COLO668 (cell line): ENCODE results near the gene TMEM203.

Source experiments
- DNase-seq: peaks from one replicate; lab custom pipeline; 2025; ENCODE audit not compliant: unreplicated experiment; lab: John Stamatoyannopoulos, UW

TMEM203 gene

DNA sequence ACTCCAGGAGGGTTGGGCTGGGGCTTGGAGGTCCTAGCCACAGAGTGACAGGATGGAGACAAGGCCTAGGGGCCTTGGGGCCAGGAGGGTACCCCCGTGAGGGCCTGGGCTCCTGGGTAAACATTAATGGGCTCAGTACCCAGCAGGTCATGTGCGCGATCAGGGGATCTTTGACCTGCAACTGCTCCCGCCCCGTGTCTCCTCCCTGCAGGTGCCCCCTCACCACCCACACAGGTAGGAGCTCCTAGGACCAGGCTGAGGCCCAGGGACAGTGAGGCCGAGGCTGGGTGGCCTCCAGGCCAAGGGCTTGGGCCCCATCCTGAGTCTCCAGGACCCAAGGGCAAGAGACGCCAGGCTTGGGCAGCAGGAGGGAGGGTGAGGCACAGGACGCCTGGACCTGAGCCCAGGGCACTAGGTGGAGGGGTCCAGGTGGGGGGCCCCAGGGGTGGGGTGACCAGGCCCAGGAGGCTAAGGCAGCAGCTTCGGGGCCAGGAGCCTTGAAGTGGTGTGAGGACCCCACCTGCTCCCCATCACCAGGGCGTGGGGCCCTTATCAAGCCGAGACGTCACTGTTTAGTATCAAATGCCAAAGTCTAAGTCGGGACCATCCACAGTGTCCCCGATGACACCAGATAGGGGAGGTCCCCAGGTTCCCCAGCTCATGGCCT is 25.4 kb upstream of the TMEM203 start, which contains the start of gene SLC34A3:
Gene SLC34A3, plus strand, starts transcription at position 197 of the 667 bp plus-strand sequence. CDS start 802 bp downstream, outside the sequence.
- DNase-seq, result no peak

DNA sequence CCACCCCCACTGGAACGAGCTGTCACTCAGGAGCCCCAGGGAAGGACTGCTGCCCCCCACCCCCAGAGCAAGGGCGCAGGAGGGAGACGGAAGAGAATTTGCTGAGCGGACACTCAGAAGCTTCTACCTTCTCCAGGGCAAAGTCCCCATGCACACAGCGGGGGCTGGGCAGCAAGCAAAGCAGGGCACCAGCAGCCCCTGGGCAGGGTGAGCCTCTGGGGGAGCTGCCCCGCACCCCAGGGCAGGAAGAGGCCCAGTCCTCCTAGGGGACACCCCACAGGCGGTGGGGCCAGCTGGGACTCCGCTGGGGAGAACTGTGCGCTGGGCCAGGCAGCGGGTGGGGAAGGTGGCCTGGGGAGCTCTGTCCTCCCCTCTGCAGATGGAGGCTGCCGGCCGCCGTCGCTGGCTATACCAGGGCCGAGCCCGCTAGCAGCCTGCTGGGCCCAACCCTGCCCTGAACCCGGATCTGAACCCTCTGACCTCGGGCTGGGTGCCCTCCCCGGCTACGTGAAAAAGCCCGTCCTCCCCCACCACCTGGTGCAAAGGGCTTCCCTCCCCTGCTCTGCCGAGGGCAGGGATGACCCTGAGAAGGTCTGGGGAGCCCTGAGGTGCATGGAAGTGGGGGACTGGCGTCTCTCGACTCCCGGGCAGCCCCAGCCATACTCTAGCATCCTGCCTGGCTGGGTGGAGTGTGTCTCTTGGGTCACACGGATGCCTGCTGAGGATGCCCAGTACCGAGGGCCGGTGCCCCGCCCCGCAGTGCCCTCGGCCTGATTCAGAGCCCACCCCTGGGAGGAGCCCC is 24.7 kb upstream of the TMEM203 start:
- no peak for DNase-seq

DNA sequence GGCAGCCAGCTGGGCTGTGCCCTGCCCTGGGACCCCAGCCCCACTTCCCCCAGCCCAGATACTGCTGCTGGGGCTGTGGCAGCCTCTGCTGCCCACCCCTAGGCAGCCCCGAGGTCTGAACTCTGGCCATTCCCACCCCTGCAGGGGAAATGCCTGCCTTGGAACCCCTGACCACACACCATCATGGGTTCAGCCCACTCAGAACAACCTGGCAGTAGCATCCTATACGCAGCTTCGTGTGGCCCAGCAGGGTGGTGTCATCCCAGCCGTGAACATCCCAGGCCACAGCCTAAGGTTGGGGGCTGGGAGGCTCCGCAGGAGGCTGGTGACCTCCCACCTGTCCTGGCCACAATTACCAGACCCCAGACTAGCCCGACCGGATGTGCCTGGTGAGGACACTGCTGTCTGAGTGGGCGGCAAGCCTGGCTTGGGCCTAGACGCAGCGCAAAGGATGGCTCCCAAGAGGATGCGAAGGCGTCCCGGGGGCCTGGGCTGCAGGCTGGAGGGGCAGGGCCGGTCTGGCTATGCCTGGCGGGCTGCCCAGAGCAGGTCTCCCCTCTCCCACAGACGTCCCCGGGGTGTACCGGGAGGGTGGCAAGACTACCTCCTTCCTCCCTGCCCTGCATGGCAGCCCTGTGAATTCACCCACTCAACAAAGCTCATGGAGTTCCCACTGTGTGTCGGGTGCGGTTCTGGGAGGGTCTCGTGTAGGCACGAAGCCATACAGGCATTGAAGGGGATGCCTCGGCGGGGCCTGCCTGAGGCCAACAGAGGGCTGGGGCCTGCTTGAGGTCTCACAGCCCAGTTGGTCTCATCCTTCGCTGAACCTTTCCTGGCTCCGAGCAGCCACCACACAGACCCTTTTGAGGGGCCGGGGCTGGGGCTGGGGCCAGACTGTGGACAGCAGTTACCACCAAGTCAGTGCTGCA is 23.8 kb upstream of the TMEM203 start:
- no peak for DNase-seq

DNA sequence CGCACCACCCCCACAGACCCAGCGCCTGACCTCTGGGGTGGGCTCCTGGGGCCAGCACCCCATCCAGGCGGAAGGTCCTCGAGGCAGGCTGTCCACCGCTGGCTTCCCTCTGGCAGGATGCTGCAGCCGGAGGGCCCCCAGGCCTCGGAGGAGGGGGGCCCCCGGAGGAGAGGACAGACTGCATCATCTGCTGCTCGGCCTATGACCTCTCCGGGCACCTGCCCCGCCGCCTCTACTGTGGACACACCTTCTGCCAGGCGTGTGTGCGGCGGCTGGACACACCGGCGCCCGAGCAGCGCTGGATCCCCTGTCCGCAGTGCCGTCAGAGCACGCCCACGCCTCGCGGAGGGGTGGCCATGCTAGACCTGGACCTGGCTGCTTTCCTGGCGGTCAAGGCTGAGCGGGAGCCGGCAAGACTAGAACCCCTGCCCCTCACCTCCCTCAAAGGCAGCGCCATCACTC is 23.1 kb upstream of the TMEM203 start:
- no peak for DNase-seq

DNA sequence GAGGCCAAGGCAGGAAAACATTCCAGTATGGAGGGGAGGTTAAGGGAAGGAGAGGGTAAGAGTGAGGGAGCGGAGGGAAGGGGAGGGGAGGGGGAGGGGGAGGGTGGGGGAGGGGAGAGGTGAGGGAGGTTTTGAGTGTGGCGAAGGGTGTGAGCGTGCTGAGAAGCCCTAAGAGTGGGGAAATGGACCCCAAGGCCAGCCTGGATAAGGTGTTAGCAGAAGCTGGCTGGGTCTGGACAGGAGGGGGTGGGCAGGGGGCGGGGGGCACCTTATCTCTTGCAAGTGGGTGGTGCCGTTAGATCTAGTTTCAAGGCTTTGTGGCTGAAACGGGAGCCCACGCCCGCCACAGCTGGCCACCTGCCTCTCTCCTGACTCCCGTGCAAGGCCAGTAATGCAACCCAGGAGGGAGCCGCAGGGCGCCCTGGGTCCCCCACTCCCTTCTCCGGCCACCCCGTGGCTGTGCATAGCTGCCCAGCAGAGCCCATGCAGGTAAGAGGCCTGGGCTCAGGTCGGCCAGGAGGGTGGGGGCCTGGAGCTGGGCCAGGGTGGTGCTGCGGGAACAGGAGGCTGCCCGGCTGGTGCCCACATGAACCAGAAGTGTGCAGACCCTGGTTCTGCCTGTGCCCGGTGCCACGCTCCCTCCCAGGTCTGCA is 22.5 kb upstream of the TMEM203 start:
- no peak for DNase-seq

DNA sequence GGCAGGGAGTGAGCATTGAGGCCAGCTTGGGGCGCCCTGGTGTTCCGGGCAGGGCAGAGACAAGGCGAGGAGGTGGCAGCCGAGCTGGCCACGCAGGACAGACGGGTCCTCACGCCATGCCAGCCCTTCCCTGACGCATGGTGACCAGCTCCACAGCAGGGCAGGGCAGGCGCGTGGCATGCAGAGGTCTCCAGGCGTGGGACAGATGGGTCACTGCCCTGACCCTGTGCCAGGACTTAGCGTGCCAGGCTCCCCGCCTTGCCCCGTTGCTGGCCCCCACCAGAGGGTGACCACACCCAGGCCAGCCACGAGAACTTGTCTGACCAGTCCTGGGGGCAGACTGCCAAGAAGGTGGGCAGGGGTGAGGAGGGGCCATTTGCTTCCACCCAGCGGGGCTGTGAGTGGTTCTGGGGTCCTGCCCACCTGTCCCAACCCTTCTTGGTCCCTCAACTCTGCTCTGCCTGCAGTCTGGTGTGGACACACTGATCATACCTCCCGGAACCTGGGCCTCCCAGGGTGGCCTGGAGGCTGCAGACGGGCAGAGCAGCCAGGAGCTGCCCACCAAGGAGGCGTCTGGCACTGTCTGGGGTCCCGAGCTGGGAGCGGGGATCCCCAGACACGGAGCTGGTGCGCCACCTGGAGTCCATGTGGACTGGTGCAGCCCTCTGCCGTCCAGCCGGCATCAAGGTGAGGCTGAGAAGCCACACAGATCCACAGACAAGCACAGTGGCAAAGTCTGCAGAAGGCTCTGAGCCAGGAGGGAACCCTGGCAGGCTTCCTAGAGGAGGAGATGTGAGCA is 21.8 kb upstream of the TMEM203 start, which contains the start of gene RNF224:
Gene RNF224, plus strand, starts transcription at position 449 of the 799 bp plus-strand sequence. CDS start 834 bp downstream, outside the sequence.
- DNase-seq, result peak; percentile 79

DNA sequence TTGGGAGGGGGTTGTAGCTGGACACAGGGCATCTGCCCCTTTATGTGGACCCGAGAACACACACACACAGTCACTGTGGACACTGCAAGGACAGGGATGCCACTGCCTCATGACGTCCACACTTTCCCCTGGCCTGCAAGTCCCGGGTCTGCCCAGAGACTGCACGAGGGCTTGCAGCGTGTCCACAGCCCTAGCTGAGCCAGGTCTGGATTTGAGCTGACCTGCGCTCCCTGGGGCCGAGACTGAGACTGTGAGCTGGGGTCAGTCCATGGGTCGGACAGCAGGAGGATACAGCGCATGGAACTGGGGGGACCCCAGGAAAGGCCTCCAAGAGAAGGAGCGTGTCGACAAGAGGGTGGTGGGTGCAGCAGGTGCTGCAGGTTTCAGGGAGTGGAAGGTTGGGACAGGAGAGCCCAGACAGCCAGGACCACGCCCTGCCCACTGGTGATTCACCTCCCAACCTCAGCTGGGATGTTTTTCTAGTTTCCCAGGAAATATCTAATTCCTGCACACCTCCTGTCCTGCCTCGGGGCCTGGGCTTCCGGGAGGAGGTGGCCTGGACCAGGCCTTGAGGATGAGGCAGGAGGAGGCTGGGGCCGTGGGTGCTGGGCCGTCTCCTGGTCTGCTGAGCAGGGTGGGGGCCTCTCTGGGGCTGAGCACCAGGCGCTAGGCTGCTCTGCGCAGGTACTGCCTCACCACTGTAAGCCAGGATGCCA is 21.0 kb upstream of the TMEM203 start:
- no peak for DNase-seq

DNA sequence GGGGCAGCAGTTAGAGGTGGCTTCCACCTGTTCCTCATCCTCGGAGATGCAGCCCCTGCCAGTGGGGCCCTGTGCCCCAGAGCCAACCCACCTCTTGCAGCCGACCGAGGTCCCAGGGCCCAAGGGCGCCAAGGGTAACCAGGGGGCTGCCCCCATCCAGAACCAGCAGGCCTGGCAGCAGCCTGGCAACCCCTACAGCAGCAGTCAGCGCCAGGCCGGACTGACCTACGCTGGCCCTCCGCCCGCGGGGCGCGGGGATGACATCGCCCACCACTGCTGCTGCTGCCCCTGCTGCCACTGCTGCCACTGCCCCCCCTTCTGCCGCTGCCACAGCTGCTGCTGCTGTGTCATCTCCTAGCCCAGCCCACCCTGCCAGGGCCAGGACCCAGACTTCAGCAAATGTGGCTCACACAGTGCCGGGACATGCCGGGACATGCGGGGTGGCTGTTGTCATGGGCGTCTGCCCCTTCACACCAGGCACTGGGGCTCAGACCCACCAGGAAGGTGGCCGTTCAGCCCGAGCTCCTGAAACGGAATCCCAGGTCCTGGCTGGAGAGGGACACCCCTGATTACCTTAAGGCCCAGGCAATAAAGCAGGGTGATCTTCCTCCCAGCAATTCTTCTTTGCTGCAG is 20.4 kb upstream of the TMEM203 start:
- no peak for DNase-seq

DNA sequence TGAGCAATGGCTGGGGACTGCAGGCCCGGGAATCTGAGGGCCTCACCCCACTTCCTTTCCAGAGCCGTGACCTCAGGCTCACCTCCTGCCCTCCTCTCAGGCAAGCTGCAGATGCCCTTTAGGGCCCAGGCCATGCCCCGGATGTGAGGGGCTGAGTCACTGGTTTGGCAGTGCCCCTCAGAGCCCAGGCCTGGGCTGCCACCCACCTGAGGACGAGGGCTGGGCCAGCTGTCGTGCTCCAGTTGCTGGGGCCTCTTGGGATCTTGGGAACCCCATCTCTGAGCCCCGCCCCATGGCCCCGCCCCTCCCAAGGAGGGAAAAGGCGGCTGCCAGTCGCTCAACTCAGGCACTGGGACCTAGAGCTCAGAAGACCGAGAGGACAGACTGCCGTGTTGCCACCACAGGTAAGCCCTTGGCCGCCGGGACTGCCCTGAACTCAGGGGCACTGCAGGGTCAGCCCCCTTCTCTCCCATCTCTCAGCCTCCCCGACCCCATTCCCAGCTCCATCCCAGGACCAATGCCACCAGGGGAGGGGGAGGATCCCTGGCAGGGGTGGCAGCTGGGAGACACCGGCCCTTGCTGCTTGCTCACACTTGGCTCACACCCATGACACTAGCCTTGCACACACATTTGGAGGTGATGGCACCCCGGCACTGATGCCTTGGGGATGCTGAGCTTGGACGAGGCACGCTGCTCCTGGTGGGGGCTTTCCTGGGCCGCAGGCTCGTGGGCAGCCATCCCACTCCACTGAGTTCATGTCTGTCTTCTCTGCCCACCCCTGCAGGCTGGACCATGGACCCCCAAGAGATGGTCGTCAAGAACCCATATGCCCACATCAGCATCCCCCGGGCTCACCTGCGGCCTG is 19.6 kb upstream of the TMEM203 start, which contains the start of gene CYSRT1:
Gene CYSRT1, plus strand, starts transcription at position 345 of the 865 bp plus-strand sequence. Its CDS starts 448 bp downstream, at position 793.
- DNase-seq, result no peak

DNA sequence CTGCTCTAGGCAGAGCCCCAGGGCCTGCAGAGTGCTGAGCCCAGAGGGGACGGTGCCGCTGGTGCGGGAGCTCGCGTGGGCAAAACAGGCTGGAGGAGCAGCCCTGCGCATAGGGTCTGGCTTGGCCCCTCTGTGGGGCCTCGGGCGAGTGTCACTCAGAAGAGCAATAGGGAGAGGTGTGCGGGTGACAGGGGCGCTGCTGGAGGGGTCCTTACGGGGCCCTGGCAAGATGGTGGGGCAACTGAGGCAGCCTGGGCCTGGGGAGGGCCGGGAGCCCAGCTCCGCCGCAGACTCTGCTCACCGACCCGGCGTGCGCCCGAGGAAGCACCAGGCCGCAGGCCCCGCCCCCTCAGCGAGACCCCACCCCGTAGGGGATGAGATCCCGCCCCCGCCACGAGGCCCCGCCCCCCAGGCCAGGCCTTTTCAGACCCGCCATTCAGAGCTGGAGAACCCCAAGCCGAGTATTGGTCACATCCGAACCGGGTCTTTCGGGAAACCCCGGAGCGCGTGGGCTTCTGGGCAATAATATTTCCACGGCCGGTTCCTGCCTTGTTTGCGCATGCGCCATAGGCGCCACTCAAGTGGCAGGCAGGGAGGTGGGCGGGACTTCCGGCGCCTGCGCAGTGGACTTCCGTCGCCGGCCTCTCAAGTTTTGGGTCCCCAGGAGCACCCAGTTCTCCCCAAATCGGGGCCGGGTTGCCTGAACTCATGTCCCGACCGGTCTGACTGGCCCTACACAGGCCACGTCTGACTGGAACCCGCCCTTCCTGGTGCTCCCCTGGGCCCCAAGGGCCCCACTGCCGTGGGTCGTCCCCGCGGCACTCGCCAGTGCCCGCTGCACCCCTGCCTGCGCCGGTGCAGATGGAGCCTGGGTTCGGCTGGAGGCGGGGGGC is 17.9 kb upstream of the TMEM203 start:
- peak; percentile 96 for DNase-seq

DNA sequence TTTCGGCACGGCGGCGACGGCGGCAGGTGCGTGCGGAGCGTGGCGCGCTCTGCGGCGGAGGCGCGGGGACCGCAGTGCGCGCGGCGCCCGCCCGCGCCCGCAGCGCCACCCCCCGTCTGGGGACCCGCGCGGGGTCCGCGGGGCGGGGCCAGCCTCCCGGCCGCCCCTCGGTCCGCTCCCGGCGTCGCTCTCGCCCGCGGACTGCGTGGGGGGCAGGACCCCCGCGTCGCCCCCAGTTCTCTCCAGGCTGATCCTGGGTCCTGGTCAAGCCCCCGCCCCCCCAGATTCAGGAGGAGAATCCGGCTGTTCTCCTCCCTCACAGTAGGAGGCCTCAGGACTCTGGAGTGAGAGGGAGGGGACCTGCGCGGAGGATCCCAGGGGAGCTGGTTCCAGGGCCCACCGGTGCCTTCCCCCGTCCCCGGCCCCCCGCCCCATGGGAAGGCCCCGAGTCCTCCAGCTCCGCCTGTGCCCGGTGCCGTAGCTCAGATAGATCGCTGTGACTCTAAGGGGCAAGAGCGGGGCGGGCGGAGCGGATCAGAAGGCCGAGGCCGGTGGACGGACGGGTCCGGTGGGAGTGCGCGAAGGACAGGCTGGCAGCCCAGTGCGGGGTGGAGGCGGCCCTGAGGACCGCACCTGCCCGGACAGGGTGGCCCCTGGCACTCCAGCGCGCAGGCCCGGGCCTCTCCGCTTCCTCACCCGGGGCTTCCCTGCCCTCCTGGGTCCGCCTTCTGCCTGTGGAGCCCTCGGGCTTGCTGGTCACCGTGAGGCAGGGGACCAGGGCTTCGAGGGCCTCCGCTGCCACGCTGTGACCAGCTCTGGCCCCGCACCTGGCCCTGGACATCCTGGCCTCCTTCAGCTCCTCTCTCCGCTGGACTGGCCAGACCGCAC is 17.0 kb upstream of the TMEM203 start, which contains the start of gene RNF208:
Gene RNF208, minus strand, starts transcription at position 51 of the 888 bp plus-strand sequence. CDS start 1,028 bp downstream, outside the sequence.
- peak; percentile 50 for DNase-seq

DNA sequence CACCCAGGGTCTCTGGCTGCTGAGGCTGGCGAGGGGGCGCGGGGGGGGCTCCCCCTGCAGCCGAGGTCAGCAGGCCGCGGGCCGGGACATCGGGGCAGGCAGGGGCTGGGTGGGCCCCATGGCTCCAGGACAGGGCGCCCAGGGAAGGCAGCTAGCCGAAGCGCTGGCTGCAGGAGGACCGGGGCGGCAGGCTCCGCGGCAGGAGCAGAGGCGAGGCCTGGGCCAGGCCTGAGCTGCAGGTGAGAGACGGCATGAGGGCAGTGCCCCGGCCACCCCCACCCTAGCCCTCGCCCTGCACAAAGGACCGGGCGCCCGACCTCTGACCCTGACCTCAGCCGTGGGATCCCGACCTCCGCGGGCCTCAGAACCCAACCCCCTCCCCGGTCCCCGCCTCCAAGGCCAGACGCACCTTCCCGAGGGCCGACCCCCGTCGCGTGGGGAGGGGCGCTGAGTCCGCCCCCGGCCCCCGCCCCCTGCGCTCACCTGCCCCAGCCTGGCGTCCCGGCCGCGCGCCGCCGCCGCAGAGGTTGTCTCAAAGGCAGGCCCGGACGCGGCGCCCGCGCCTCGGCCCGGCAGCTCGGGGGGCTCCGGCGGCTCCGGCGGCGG is 16.2 kb upstream of the TMEM203 start:
- DNase-seq, result peak; percentile 37

DNA sequence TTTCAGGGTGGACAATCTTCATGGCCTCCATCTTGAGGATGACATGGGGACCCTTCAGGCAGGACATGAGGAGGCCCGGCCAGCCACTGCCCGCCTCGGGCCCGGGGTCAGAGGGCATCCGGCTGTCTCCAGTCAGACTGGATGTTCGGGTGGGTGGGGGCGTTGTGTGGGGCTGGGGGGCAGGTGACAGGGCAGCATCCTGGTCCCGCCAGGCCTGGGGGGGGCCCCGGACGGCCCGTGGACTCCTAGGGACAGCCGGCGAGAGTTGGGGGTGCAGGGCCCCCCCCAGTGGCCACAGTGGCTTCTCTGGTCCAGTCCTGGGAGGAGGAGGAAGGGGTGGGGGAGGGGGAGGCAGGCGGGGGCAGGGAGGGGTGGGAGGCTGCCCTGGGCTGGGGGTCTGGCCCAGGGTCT is 15.7 kb upstream of the TMEM203 start:
- DNase-seq, result no peak

DNA sequence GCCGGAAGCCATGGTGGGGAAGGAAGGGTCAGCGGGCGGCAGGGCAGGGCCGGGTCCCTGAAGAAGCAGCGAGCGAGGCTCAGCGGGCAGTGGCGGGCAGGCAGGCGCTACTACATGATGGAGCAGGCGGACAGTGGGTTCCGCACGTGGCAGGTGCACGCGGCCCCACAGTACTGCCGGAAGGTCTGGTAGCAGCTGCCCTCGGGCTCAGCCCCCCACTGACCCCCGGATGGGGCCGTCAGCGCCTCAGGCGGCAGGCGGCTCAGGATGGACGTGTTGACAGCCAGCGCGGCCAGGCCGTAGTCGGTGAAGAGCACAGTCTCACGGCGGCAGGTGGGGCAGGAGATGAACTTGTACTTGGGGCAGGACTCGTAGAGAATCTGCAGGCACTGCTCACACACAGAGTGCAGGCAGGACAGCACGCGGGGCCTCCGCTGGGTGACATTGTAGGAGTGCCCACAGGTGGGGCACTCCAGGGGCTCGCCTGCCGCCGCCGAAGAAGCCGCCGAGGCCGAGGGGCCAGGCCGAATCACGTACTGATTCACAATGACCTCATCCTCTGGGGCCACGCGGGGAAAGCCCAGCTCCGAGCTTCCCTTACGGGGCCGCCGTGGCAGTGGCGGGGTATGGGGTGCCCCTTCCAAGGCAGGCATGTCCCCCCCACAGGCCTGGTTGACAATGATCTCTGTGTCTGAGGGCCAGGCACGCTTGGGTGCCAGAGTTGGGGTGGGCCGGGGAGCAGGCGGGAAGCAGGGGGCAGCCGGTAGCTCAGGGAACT is 15.1 kb upstream of the TMEM203 start:
- DNase-seq, result peak; percentile 41
